GM12878 (cell line): ENCODE measurements around the gene DYNC1I1. TPM values are rescaled to one million over a fixed set of nuclear protein-coding genes. Genes with fewer than 3 reads are reported as not detected.

ENCODE experiments used
- CTCF ChIP-seq, 3 experiments: IDR thresholded peaks in 2 of 3; conservative IDR thresholded peaks in 1 of 3; 2 replicates each; pipeline ENCODE4 v1.5.1; 2011; ENCODE audit warnings: low read depth in 3 of 3, low read length in 3 of 3, mild to moderate bottlenecking in 3 of 3, control low read depth in 2 of 3, moderate library complexity in 2 of 3, inconsistent platforms in 1 of 3, mixed read lengths in 1 of 3; ENCODE audit not compliant: control insufficient read depth in 2 of 3, insufficient read depth in 1 of 3; ENCODE audit errors: extremely low read depth in 1 of 3
- E4F1 ChIP-seq: fragments of 450-650 bp; IDR thresholded peaks from 2 replicates; pipeline ENCODE4 v1.6.1; 2018; ENCODE audit warnings: borderline replicate concordance, mild to moderate bottlenecking; ENCODE audit not compliant: partially characterized antibody
- JUND ChIP-seq: IDR thresholded peaks from 2 replicates; pipeline ENCODE4 v1.6.1; 2012; ENCODE audit warnings: low read depth, mild to moderate bottlenecking, low read length, improper control_type of control experiment, moderate library complexity
- MEF2A ChIP-seq: IDR thresholded peaks from 2 replicates; pipeline ENCODE4 v1.6.1; 2011; ENCODE audit warnings: low read depth, mild to moderate bottlenecking, low read length, moderate library complexity; ENCODE audit not compliant: insufficient read depth
- ZBTB40 ChIP-seq: fragments of 450-650 bp; IDR thresholded peaks from 2 replicates; pipeline ENCODE4 v1.6.1; 2016; ENCODE audit warnings: mild to moderate bottlenecking, moderate library complexity, borderline replicate concordance
- ZNF384 ChIP-seq: IDR thresholded peaks from 2 replicates; pipeline ENCODE4 v1.6.1; 2012; ENCODE audit warnings: low read depth, mild to moderate bottlenecking, low read length, improper control_type of control experiment, borderline replicate concordance
- polyA plus RNA-seq, 11 experiments: library from polyadenylated mRNA; depleted of rRNA in 4 of 11; unstranded in 6 of 11; stranded (reverse) in 5 of 11; fragments of >200 nt; fragmentation: Nextera tagmentation in 4 of 11; fragmentation: Illumina TruSeq in 1 of 11; extraction: Ambion mirVana in 4 of 11; extraction: Trizol in 1 of 11; gene quantifications; 1 replicate in 1 of 11; 2 replicates in 10 of 11; pipeline versions ENCODE4 v1.2.1 to v1.2.3, GENCODE V29; 2011 to 2016; ENCODE audit warnings: inconsistent platforms in 2 of 11, missing spikeins in 2 of 11, low read depth in 1 of 11
- total RNA-seq, 4 experiments: library from RNA; depleted of rRNA in 3 of 4; stranded (reverse); fragments of >200 nt in 3 of 4; fragmentation: Illumina TruSeq in 1 of 4; extraction: Trizol in 1 of 4; gene quantifications; 2 replicates each; pipeline versions ENCODE4 v1.2.1 to v1.2.3, GENCODE V29; 2013 to 2021

DYNC1I1 gene
- total and polyA plus RNA-seq, 10 of the 15 experiments (the other 5 are each of a cell fraction or from before 2014, with no cell fraction given) = 0.05 to 0.91 (median 0.14) TPM; not detected in 3

- TF ChIP-seq ZBTB40 (no peak), E4F1 (no peak), ZNF384 (no peak), CTCF (IDR thresholded peaks at IDR 0.05 in 2 of 3, conservative IDR thresholded peaks at IDR 0.05 in 1 of 3; ENCODE audit: control insufficient read depth in 2 of 3, extremely low read depth in 1 of 3, insufficient read depth in 1 of 3, low read depth in 3 of 3, low read length in 3 of 3) (no peak), JUND (no peak), MEF2A (no peak)
These were observed 95.0 kb downstream of the DYNC1I1 start (continued) for GRCh38 chr7:95867309-95867708.
